Measurements from ENCODE around the gene KDSR. TPM values are rescaled to one million over a fixed set of nuclear protein-coding genes. Genes with fewer than 3 reads are reported as not detected.
A peak's percentile ranks its signal among the peaks of the same experiment; 100 is the strongest.

The KDSR gene
- total and polyA plus RNA-seq, 5 donors from 2014 or later = 42.0 to 119 (median 104) TPM

DNA sequence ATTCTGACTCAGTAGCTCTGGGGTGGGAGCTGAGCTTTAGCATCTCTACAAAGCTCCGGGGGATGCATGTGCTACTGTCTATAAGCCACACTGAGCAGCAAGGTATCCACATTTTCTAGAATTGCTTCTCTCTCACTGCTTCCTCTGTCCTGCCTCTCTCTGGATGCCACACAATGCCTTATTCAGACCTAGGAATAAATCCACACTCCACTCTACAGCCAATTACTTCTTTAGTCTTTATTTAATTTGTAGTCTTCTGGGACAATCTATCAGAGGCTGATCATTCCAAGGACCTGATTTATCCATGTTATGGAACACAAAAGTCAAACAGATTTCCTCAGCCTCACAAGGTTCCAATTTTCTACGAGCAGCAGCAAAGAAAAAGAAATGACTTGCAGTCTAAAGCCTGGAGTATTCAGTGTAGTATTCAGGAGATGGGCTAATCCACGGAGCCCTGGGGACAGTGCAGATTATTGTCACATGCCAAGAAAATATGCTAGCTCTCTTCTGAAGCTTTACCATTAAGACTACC, 51.8 kb downstream of the KDSR start:
- H3K9me3 Mint-ChIP-seq = peaks cover 0 to 2% (median 0%) of the 10 kb centered on the region in 7 donors
- Histone ChIP-seq H3K4me1 (ENCODE audit: control insufficient read depth, insufficient read depth, low read length, poor library complexity, severe bottlenecking) (peaks cover 80% of the 10 kb centered on the region), H3K9me3 (ENCODE audit: control insufficient read depth in 2 of 2, low read length in 2 of 2) (no peaks in the 10 kb centered on the region), H3K36me3 (ENCODE audit: control insufficient read depth, insufficient read depth, low read length) (no peaks in the 10 kb centered on the region), H3K27ac (ENCODE audit: insufficient read depth, low read length, poor library complexity, severe bottlenecking) (peak overlapping the region; percentile 82), H3K27me3 (ENCODE audit: control insufficient read depth, insufficient read depth, low read length) (no peaks in the 10 kb centered on the region), H3K4me3 (ENCODE audit: low read depth, low read length) (peak overlapping the region; percentile 97)
- H3K27ac Mint-ChIP-seq = peak overlapping the region; percentile 66 to 81 (median 70)
- no peak for ATAC-seq (ENCODE audit: low read depth in 2 of 2)
- H3K4me1 Mint-ChIP-seq = peaks cover 37 to 76% (median 55%) of the 10 kb centered on the region in 4 donors
- peaks cover 9% of the 10 kb centered on the region for H3K36me3 Mint-ChIP-seq
- no peak for DNase-seq
- peak overlapping the region; percentile 94 to 99 (median 97) for H3K4me3 Mint-ChIP-seq
- H3K27me3 Mint-ChIP-seq = peaks cover 5% of the 10 kb centered on the region

DNA sequence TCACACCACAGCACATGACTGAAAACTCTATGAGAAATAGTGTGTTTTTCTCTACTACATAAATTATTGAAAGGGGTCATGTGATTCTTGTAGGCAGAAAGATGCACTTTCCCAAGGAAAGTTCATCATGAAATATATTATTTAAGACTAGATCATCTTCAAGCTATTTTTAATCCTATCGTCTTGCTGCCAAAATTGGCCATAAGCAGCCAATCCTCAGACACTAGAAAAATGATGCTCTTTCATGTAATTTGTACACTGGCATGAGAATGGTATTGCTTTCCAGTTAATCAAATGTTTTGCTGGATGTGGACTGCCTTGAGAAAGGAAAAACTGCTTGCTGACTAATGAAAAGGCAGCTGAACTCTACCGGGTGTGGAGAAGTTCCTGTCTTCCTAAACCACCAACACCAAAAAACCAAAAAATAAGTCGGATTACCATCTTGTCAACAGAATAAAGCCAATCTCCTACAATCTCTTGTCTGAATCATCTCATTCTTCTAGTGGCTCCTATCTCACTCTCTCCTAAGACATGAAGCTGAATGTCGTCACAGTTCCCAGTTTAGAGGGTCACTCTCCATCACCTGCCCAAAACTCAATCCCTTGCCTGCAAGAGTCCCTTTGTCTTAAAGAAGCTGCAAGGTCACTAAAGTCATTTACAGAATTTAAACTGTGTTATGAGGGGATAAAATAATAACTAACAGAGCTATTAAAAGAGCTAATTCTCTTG, 52.8 kb downstream of the KDSR start:
- Mint-ChIP-seq H3K27me3 (peaks cover 4% of the 10 kb centered on the region), H3K4me1 (peaks cover 44 to 82% (median 62%) of the 10 kb centered on the region in 4 donors), H3K36me3 (peaks cover 15% of the 10 kb centered on the region), H3K4me3 (peak overlapping the region; percentile 94 to 99 (median 97)), H3K27ac (peak overlapping the region; percentile 66 to 81 (median 70)), H3K9me3 (peaks cover 0 to 2% (median 0%) of the 10 kb centered on the region in 7 donors)
- DNase-seq (no peak), ATAC-seq (ENCODE audit: low read depth in 2 of 2) (no peak)
- H3K4me1 ChIP-seq (ENCODE audit: control insufficient read depth, insufficient read depth, low read length, poor library complexity, severe bottlenecking) = peaks cover 90% of the 10 kb centered on the region
- peak overlapping the region; percentile 97 for H3K4me3 ChIP-seq (ENCODE audit: low read depth, low read length)
- H3K27ac ChIP-seq (ENCODE audit: insufficient read depth, low read length, poor library complexity, severe bottlenecking) = peak overlapping the region; percentile 82
- no peaks in the 10 kb centered on the region for H3K27me3 ChIP-seq (ENCODE audit: control insufficient read depth, insufficient read depth, low read length)
- no peaks in the 10 kb centered on the region for H3K9me3 ChIP-seq (ENCODE audit: control insufficient read depth in 2 of 2, low read length in 2 of 2)
- no peaks in the 10 kb centered on the region for H3K36me3 ChIP-seq (ENCODE audit: control insufficient read depth, insufficient read depth, low read length)

DNA sequence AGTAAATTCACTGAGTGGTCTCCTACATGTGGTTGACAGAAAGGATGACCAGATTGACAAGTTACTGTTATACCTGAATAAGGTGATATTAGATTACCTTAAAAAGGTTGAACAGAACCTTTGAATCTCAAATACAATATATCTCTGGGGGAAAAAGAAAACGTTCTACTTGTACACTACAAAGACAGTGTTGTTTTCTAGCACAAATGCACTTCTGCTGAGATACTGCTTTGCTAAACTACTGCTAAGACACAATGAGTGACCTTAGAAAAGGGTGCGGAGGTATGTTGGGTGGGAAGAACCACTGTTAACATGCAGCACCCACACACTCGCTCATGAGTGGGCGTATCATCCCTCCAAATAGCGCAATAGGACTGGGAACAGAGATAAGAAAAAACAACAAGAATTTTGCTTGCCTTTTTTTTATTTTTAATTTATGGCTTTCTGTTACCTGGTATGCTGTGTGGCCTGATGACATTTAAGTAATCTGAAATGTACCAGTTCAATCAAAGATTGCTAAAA, 53.5 kb downstream of the KDSR start:
- Mint-ChIP-seq H3K27ac (peak overlapping the region; percentile 61 to 92 (median 81)), H3K4me3 (peak overlapping the region; percentile 94 to 99 (median 97)), H3K4me1 (peaks cover 50 to 83% (median 66%) of the 10 kb centered on the region in 4 donors), H3K36me3 (peaks cover 15% of the 10 kb centered on the region), H3K9me3 (peaks cover 0 to 2% (median 0%) of the 10 kb centered on the region in 7 donors), H3K27me3 (no peaks in the 10 kb centered on the region)
- ATAC-seq (ENCODE audit: low read depth in 2 of 2) = no peak
- peaks cover 91% of the 10 kb centered on the region for H3K4me1 ChIP-seq (ENCODE audit: control insufficient read depth, insufficient read depth, low read length, poor library complexity, severe bottlenecking)
- H3K27me3 ChIP-seq (ENCODE audit: control insufficient read depth, insufficient read depth, low read length) = no peaks in the 10 kb centered on the region
- H3K4me3 ChIP-seq (ENCODE audit: low read depth, low read length) = peak overlapping the region; percentile 97
- no peaks in the 10 kb centered on the region for H3K9me3 ChIP-seq (ENCODE audit: control insufficient read depth in 2 of 2, low read length in 2 of 2)
- no peak for DNase-seq
- H3K36me3 ChIP-seq (ENCODE audit: control insufficient read depth, insufficient read depth, low read length) = no peaks in the 10 kb centered on the region
- H3K27ac ChIP-seq (ENCODE audit: insufficient read depth, low read length, poor library complexity, severe bottlenecking) = peak overlapping the region; percentile 82

DNA sequence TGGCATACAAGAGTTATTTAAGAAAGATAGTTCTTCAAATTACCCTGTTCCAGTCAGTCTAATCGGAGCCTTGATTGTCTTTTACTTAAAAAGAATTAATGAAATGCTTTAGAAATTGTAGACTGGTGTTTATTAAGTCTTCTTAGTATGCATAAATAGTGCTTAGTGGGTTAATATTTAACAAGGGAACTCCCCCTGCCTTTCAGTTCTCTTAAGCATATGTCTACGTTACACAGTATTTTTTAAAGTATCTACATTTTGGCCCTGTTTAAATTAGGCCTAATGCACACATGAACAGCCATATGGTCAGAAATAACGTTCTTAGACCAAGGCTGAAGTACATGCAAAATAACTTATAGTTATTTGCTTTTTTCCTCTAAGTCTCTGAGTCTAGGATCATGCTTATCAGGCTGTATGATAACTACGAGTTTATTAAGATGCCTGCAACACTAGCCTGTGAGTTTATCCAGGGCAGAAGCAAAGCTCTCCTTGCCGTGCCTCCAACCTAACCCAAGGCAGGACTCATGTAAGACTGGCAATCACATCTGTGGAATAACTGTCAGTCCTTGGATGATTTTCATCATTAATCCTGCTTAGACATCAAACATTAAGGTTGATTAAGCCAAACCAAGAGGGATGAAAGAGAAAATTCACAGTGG, 54.1 kb downstream of the KDSR start:
- H3K4me1 Mint-ChIP-seq = peaks cover 51 to 89% (median 70%) of the 10 kb centered on the region in 4 donors
- Histone ChIP-seq H3K36me3 (ENCODE audit: control insufficient read depth, insufficient read depth, low read length) (peaks cover under 1% of the 10 kb centered on the region), H3K27me3 (ENCODE audit: control insufficient read depth, insufficient read depth, low read length) (no peaks in the 10 kb centered on the region), H3K4me1 (ENCODE audit: control insufficient read depth, insufficient read depth, low read length, poor library complexity, severe bottlenecking) (peaks cover 92% of the 10 kb centered on the region), H3K4me3 (ENCODE audit: low read depth, low read length) (peak overlapping the region; percentile 97), H3K9me3 (ENCODE audit: control insufficient read depth in 2 of 2, low read length in 2 of 2) (no peaks in the 10 kb centered on the region), H3K27ac (ENCODE audit: insufficient read depth, low read length, poor library complexity, severe bottlenecking) (peak overlapping the region; percentile 82)
- ATAC-seq (ENCODE audit: low read depth in 2 of 2) (no peak), DNase-seq (no peak)
- H3K9me3 Mint-ChIP-seq = peaks cover 0 to 2% (median 0%) of the 10 kb centered on the region in 7 donors
- H3K36me3 Mint-ChIP-seq = peaks cover 13% of the 10 kb centered on the region
- H3K4me3 Mint-ChIP-seq = peak overlapping the region; percentile 94 to 99 (median 97)
- no peaks in the 10 kb centered on the region for H3K27me3 Mint-ChIP-seq
- H3K27ac Mint-ChIP-seq = peak overlapping the region in 2 of 3 donors; percentile 81 to 92

DNA sequence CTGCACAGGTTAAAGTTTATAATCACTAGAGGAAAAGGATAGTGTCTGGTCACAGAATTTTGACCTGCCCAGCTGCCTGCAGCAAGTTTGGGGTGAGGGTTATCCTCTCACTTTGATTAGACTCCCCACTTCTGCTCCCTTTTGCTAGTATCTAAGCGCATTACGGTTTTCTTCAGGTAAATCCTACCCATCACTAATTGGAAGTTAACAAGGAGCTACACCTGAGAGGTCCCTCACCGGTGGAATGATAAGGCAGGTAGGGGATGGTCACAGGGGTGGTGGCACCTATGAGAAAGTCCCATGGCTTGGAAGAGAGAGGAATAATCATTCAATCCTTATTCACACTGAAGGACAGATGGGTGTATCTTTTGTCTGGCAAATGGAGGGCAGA, 55.0 kb downstream of the KDSR start:
- H3K27ac ChIP-seq (ENCODE audit: insufficient read depth, low read length, poor library complexity, severe bottlenecking) = peak overlapping the region; percentile 82
- no peaks in the 10 kb centered on the region for H3K27me3 ChIP-seq (ENCODE audit: control insufficient read depth, insufficient read depth, low read length)
- H3K36me3 Mint-ChIP-seq = peaks cover 12% of the 10 kb centered on the region
- H3K27ac Mint-ChIP-seq = peak overlapping the region; percentile 50 to 87 (median 81)
- no peaks in the 10 kb centered on the region for H3K9me3 ChIP-seq (ENCODE audit: control insufficient read depth in 2 of 2, low read length in 2 of 2)
- peaks cover 51 to 94% (median 76%) of the 10 kb centered on the region in 4 donors for H3K4me1 Mint-ChIP-seq
- no peaks in the 10 kb centered on the region for H3K27me3 Mint-ChIP-seq
- H3K4me1 ChIP-seq (ENCODE audit: control insufficient read depth, insufficient read depth, low read length, poor library complexity, severe bottlenecking) = peaks cover 93% of the 10 kb centered on the region
- peaks cover 3% of the 10 kb centered on the region for H3K36me3 ChIP-seq (ENCODE audit: control insufficient read depth, insufficient read depth, low read length)
- H3K4me3 ChIP-seq (ENCODE audit: low read depth, low read length) = peak overlapping the region; percentile 97
- DNase-seq = no peak
- H3K9me3 Mint-ChIP-seq = peaks cover 0 to 2% (median 0%) of the 10 kb centered on the region in 7 donors
- peak overlapping the region; percentile 94 to 99 (median 97) for H3K4me3 Mint-ChIP-seq
- ATAC-seq (ENCODE audit: low read depth in 2 of 2) = no peak

DNA sequence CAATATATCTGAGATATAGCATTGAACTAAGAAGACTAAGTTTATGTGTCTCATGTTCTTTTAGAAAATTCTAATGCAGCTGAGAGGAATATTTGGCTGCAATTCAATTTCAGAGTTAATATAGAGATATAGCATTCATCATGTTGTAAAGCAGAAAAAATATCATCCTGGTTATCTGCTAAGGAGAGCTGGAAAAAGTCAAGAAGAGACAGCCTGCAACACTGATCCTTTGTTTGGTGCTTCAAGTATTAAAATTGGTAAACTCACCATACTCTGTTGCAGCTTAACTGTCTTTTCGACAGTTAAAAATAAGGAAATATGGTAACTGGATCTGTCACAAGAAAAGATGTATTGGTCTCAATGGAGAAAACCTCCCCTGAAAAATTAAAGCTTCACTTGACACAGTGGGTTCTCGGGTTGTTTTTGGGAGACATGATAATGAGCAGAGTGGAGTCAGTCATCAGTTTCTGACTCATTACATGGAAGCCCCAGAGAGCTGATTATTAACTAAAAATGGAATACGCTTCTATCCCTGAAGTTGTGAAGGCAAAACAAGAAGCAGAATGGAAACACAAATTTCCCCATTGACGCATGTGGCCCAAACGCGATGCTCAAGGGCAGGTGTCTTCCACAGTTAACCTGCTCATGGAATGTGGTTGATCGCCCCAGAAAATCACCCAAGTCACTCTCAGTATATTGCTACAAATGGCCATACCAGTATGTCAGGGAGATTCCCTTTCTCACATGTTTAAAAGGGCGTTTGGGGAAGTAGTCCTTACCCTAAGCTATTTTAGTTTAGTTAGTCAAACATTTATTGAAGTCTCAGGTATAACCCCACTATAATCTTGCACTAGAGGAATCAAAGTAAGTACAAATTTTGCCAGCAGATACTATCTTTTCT, 55.6 kb downstream of the KDSR start:
- peaks cover 18% of the 10 kb centered on the region for H3K36me3 Mint-ChIP-seq
- peaks cover 93% of the 10 kb centered on the region for H3K4me1 ChIP-seq (ENCODE audit: control insufficient read depth, insufficient read depth, low read length, poor library complexity, severe bottlenecking)

DNA sequence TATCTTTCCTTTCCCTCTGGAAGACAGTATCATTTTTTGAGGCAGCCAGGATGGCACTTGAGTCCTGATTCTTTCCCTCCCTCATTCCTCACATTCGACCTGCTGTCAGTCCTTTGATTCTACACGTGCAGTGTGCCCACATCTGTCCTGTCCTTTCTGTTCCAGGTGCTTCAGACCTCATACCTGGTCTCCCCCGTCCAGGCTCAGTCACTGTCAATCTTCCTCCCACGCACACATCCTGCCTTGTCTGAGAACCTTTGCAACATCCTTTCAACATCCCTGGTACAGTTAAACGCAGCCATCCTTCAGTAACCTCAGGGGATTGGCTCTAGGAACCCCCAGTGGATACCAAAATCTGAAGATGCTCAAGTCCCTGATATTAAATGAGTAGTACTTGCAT, 57.6 kb downstream of the KDSR start:
- peak in 1 of 3 donors; percentile 51 for DNase-seq
- Mint-ChIP-seq H3K36me3 (peaks cover 24% of the 10 kb centered on the region), H3K4me3 (peak overlapping the region; percentile 57 to 75 (median 66)), H3K27ac (peak overlapping the region in 2 of 3 donors; percentile 89 to 90), H3K4me1 (peaks cover 55 to 96% (median 88%) of the 10 kb centered on the region in 4 donors), H3K9me3 (no peaks in the 10 kb centered on the region), H3K27me3 (no peaks in the 10 kb centered on the region)
- peaks cover 82% of the 10 kb centered on the region for H3K4me1 ChIP-seq (ENCODE audit: control insufficient read depth, insufficient read depth, low read length, poor library complexity, severe bottlenecking)
- peaks cover 3% of the 10 kb centered on the region for H3K36me3 ChIP-seq (ENCODE audit: control insufficient read depth, insufficient read depth, low read length)
- ATAC-seq (ENCODE audit: low read depth in 2 of 2) = peak in 1 of 2 donors; percentile 33
- peak overlapping the region; percentile 45 for H3K27ac ChIP-seq (ENCODE audit: insufficient read depth, low read length, poor library complexity, severe bottlenecking)
- H3K9me3 ChIP-seq (ENCODE audit: control insufficient read depth in 2 of 2, low read length in 2 of 2) = no peaks in the 10 kb centered on the region
- peak overlapping the region; percentile 58 for H3K4me3 ChIP-seq (ENCODE audit: low read depth, low read length)
- H3K27me3 ChIP-seq (ENCODE audit: control insufficient read depth, insufficient read depth, low read length) = no peaks in the 10 kb centered on the region

More for the DNA sequence above, 55.6 kb downstream of the KDSR start:
- ATAC-seq (ENCODE audit: low read depth in 2 of 2) (peak in 1 of 2 donors; percentile 25), DNase-seq (no peak)
- Mint-ChIP-seq H3K4me1 (peaks cover 54 to 94% (median 80%) of the 10 kb centered on the region in 4 donors), H3K4me3 (peak overlapping the region; percentile 94 to 99 (median 97)), H3K27me3 (no peaks in the 10 kb centered on the region), H3K27ac (peak overlapping the region; percentile 52 to 87 (median 81)), H3K9me3 (no peaks in the 10 kb centered on the region)
- H3K9me3 ChIP-seq (ENCODE audit: control insufficient read depth in 2 of 2, low read length in 2 of 2) = no peaks in the 10 kb centered on the region
- H3K36me3 ChIP-seq (ENCODE audit: control insufficient read depth, insufficient read depth, low read length) = peaks cover 3% of the 10 kb centered on the region
- H3K4me3 ChIP-seq (ENCODE audit: low read depth, low read length) = peak overlapping the region; percentile 97
- no peaks in the 10 kb centered on the region for H3K27me3 ChIP-seq (ENCODE audit: control insufficient read depth, insufficient read depth, low read length)
- H3K27ac ChIP-seq (ENCODE audit: insufficient read depth, low read length, poor library complexity, severe bottlenecking) = peak overlapping the region; percentile 82

All from CD4-positive, CD25-positive, alpha-beta regulatory T cell (primary cell).